ENCODE results near the gene APEH. TPM values are rescaled to one million over a fixed set of nuclear protein-coding genes. Genes with fewer than 3 reads are reported as not detected.
A peak's percentile ranks its signal among the peaks of the same experiment; 100 is the strongest.

Gene APEH
- total and polyA plus RNA-seq, 2 of the 13 experiments (the other 11 are each of a cell fraction or from before 2014, with no cell fraction given) = 116 to 130 TPM

GRCh38 chr3:49689046-49689907, 15.1 kb downstream of the APEH start, which contains the start of the genes MST1 and RNF123 (continued):
- TF ChIP-seq MEIS2 (CRISPR knock-in tag; IDR thresholded peaks at IDR 0.05) = peak; percentile 46; the same call in 1 of the 2 replicates
- peak; percentile 67; the same call in 1 of the 2 replicates for TF ChIP-seq TAF1 (CRISPR knock-in tag; IDR thresholded peaks at IDR 0.05)
- 0 out of 2 replicates have a peak, but pooled peaks have one; percentile 65 for TF ChIP-seq ZNF234 (CRISPR knock-in tag; conservative IDR thresholded peaks at IDR 0.05)
- peak; percentile 58; the same call in 1 of the 2 replicates for TF ChIP-seq ZNF605 (CRISPR knock-in tag; IDR thresholded peaks at IDR 0.05)
- peak; percentile 95; the same call in 1 of the 2 replicates for TF ChIP-seq ZC3H4 (CRISPR knock-in tag; IDR thresholded peaks at IDR 0.05; ENCODE audit: borderline replicate concordance)
- TF ChIP-seq TGIF2 (CRISPR knock-in tag; IDR thresholded peaks at IDR 0.05) = 0 out of 2 replicates have a peak, but pooled peaks have one; percentile 32
- no peak for TF ChIP-seq KLF15 (CRISPR knock-in tag; IDR thresholded peaks at IDR 0.05; ENCODE audit: borderline replicate concordance)
- 0 out of 2 replicates have a peak, but pooled peaks have one; percentile 19 for TF ChIP-seq TFAP4 (IDR thresholded peaks at IDR 0.05; ENCODE audit: borderline replicate concordance, low read depth)
- no peak for TF ChIP-seq SUZ12 (IDR thresholded peaks at IDR 0.05; ENCODE audit: low read depth, low read length)
- peak; percentile 71; the same call in 1 of the 2 replicates for TF ChIP-seq HOXA3 (CRISPR knock-in tag; IDR thresholded peaks at IDR 0.05)
- 0 out of 2 replicates have a peak, but pooled peaks have one; percentile 50 for TF ChIP-seq MTF2 (CRISPR knock-in tag; IDR thresholded peaks at IDR 0.05; ENCODE audit: borderline replicate concordance)
- peak; percentile 47; the same call in 1 of the 2 replicates for TF ChIP-seq ZNF451 (CRISPR knock-in tag; IDR thresholded peaks at IDR 0.05)
- TF ChIP-seq MED1 (CRISPR knock-in tag; IDR thresholded peaks at IDR 0.05) = peak; percentile 66
- peak; percentile 90 for TF ChIP-seq PHF20 (CRISPR knock-in tag; IDR thresholded peaks at IDR 0.05)
- TF ChIP-seq BHLHE40 (IDR thresholded peaks at IDR 0.05; ENCODE audit: low read length) = peak; percentile 21; the same call in 1 of the 2 replicates
- 0 out of 2 replicates have a peak, but pooled peaks have one; percentile 34 for TF ChIP-seq CREM (IDR thresholded peaks at IDR 0.05)
- no peak for TF ChIP-seq CREM (CRISPR knock-in tag; IDR thresholded peaks at IDR 0.05)
- TF ChIP-seq RXRA (CRISPR knock-in tag; IDR thresholded peaks at IDR 0.05) = peak; percentile 66; the same call in 1 of the 2 replicates
- peak; percentile 64 for TF ChIP-seq ETV5 (CRISPR knock-in tag; IDR thresholded peaks at IDR 0.05; ENCODE audit: borderline replicate concordance)
- no peak for TF ChIP-seq ZBTB49 (CRISPR knock-in tag; IDR thresholded peaks at IDR 0.05; ENCODE audit: borderline replicate concordance)
- no peak for TF ChIP-seq MTA1 (CRISPR knock-in tag; IDR thresholded peaks at IDR 0.05; ENCODE audit: borderline replicate concordance)
- TF ChIP-seq ZFY (CRISPR knock-in tag; IDR thresholded peaks at IDR 0.05) = peak; percentile 58; the same call in 1 of the 2 replicates
- peak; percentile 76 for TF ChIP-seq ELF1 (CRISPR knock-in tag; IDR thresholded peaks at IDR 0.05)
- no peak for TF ChIP-seq NONO (IDR thresholded peaks at IDR 0.05)
- TF ChIP-seq NONO (CRISPR knock-in tag; conservative IDR thresholded peaks at IDR 0.05) = peak; percentile 88
- TF ChIP-seq TIGD3 (CRISPR knock-in tag; IDR thresholded peaks at IDR 0.05; ENCODE audit: borderline replicate concordance) = no peak
